GM12878 (cell line): ENCODE data around the gene PXDC1. TPM values are rescaled to one million over a fixed set of nuclear protein-coding genes. Genes with fewer than 3 reads are reported as not detected.

Source experiments
- ATF2 ChIP-seq: IDR thresholded peaks from 2 replicates; pipeline ENCODE4 v1.6.1; 2012; ENCODE audit warnings: low read length, inconsistent platforms
- ATF3 ChIP-seq: IDR thresholded peaks from 2 replicates; pipeline ENCODE4 v1.6.1; 2011; ENCODE audit warnings: low read depth, mild to moderate bottlenecking, low read length, moderate library complexity, borderline replicate concordance; ENCODE audit errors: extremely low read depth
- BCL11A ChIP-seq: IDR thresholded peaks from 2 replicates; pipeline ENCODE4 v1.6.1; 2011; ENCODE audit warnings: low read depth, low read length
- CUX1 ChIP-seq: IDR thresholded peaks from 2 replicates; pipeline ENCODE4 v1.6.1; 2012; ENCODE audit warnings: improper control_type of control experiment, low read depth, low read length; ENCODE audit not compliant: insufficient replicate concordance
- DPF2 ChIP-seq: fragments of 450-650 bp; IDR thresholded peaks from 2 replicates; pipeline ENCODE4 v1.6.1; 2017; ENCODE audit warnings: mild to moderate bottlenecking
- EED ChIP-seq: sonication (generic); IDR thresholded peaks from 2 replicates; pipeline ENCODE4 v1.6.1; 2016; ENCODE audit warnings: antibody characterized with exemption, low read depth
- ETV6 ChIP-seq, 2 experiments: fragments of 450-650 bp in 1 of 2; IDR thresholded peaks in 1 of 2; conservative IDR thresholded peaks in 1 of 2; 2 replicates each; pipeline ENCODE4 v1.6.1; 2014; ENCODE audit warnings: antibody characterized with exemption in 1 of 2, borderline replicate concordance in 1 of 2, low read depth in 1 of 2, mild to moderate bottlenecking in 1 of 2, moderate library complexity in 1 of 2
- IKZF1 ChIP-seq: fragments of 450-650 bp; conservative IDR thresholded peaks from 2 replicates; pipeline ENCODE4 v1.6.1; 2017; ENCODE audit warnings: antibody characterized with exemption, mild to moderate bottlenecking
- IKZF2 ChIP-seq, 2 experiments: fragments of 450-650 bp; IDR thresholded peaks; 2 replicates each; pipeline ENCODE4 v1.6.1; 2017; ENCODE audit warnings: mild to moderate bottlenecking in 2 of 2, moderate library complexity in 2 of 2
- MEF2A ChIP-seq: IDR thresholded peaks from 2 replicates; pipeline ENCODE4 v1.6.1; 2011; ENCODE audit warnings: low read depth, mild to moderate bottlenecking, low read length, moderate library complexity; ENCODE audit not compliant: insufficient read depth
- NFIC ChIP-seq: IDR thresholded peaks from 2 replicates; pipeline ENCODE4 v1.6.1; 2012; ENCODE audit warnings: low read depth, mild to moderate bottlenecking, inconsistent platforms, low read length, moderate library complexity
- PAX5 ChIP-seq: IDR thresholded peaks from 2 replicates; pipeline ENCODE4 v1.6.1; 2011; ENCODE audit warnings: low read depth, low read length, borderline replicate concordance
- PBX3 ChIP-seq: IDR thresholded peaks from 2 replicates; pipeline ENCODE4 v1.6.1; 2011; ENCODE audit warnings: mild to moderate bottlenecking, low read depth, low read length, moderate library complexity; ENCODE audit not compliant: insufficient replicate concordance
- SP1 ChIP-seq: IDR thresholded peaks from one replicate; pipeline ENCODE4 v1.6.1; 2011; ENCODE audit warnings: low read depth, low read length
- SPI1 ChIP-seq: IDR thresholded peaks from 2 replicates; pipeline ENCODE4 v1.6.1; 2011; ENCODE audit warnings: low read depth, mild to moderate bottlenecking, low read length, moderate library complexity, borderline replicate concordance; ENCODE audit not compliant: insufficient read depth
- TCF3 ChIP-seq: IDR thresholded peaks from 2 replicates; pipeline ENCODE4 v1.6.1; 2012; ENCODE audit warnings: low read depth, mild to moderate bottlenecking, low read length, borderline replicate concordance; ENCODE audit not compliant: insufficient read depth
- polyA plus RNA-seq, 11 experiments: library from polyadenylated mRNA; depleted of rRNA in 4 of 11; unstranded in 6 of 11; stranded (reverse) in 5 of 11; fragments of >200 nt; fragmentation: Nextera tagmentation in 4 of 11; fragmentation: Illumina TruSeq in 1 of 11; extraction: Ambion mirVana in 4 of 11; extraction: Trizol in 1 of 11; gene quantifications; 1 replicate in 1 of 11; 2 replicates in 10 of 11; pipeline versions ENCODE4 v1.2.1 to v1.2.3, GENCODE V29; 2011 to 2016; ENCODE audit warnings: inconsistent platforms in 2 of 11, missing spikeins in 2 of 11, low read depth in 1 of 11
- total RNA-seq, 4 experiments: library from RNA; depleted of rRNA in 3 of 4; stranded (reverse); fragments of >200 nt in 3 of 4; fragmentation: Illumina TruSeq in 1 of 4; extraction: Trizol in 1 of 4; gene quantifications; 2 replicates each; pipeline versions ENCODE4 v1.2.1 to v1.2.3, GENCODE V29; 2013 to 2021

The PXDC1 gene
- total and polyA plus RNA-seq, 10 of the 15 experiments (the other 5 are each of a cell fraction or from before 2014, with no cell fraction given): 0.03 to 0.72 (median 0.32) TPM; not detected in 2

GRCh38 chr6:3791526-3792203, 40.2 kb upstream of the PXDC1 start (continued):
- no peak for TF ChIP-seq CUX1
- TF ChIP-seq PBX3: no peak
- TF ChIP-seq DPF2: peak; percentile 51; the same call in 1 of the 2 replicates
- peak; percentile 54; the same call in 1 of the 2 replicates for TF ChIP-seq ATF2
- peak; percentile 57 for TF ChIP-seq EED
- TF ChIP-seq NFIC: peak; percentile 37; the same call in 1 of the 2 replicates
- TF ChIP-seq TCF3: no peak
- TF ChIP-seq ETV6 (conservative IDR thresholded peaks at IDR 0.05 in 1 of 2, IDR thresholded peaks at IDR 0.05 in 1 of 2; ENCODE audit: borderline replicate concordance in 1 of 2, low read depth in 1 of 2): 0 out of 4 replicates have a peak, but pooled peaks of 1 of the 2 experiments have one; percentile 47
- TF ChIP-seq IKZF2 (IDR thresholded peaks at IDR 0.05): peak in 1 of 2 experiments; percentile 37; a peak in 1 of 4 replicates
- no peak for TF ChIP-seq MEF2A
- no peak for TF ChIP-seq ATF3
- peak; percentile 17 for TF ChIP-seq SP1
- 0 out of 2 replicates have a peak, but pooled peaks have one; percentile 39 for TF ChIP-seq BCL11A
- TF ChIP-seq IKZF1: peak; percentile 50
- peak; percentile 40; the same call in 1 of the 2 replicates for TF ChIP-seq PAX5
- peak; percentile 72; the same call in 1 of the 2 replicates for TF ChIP-seq SPI1
- TF ChIP-seq, all 136 proteins: peak for 13
